Activated CD4-positive, alpha-beta T cell treated with anti-CD3 and anti-CD28 coated beads, Interleukin-2, Interleukin-6, amounts not matched to agents 100 ng/mL and 50 ng/mL, durations not matched to agents 16 hours and 8 hours (primary cell): ENCODE data around the gene MLLT3.

ENCODE experiments used
- DNase-seq: peaks from one replicate; pipeline ENCODE4 v3.0.0-alpha.2; 2020

MLLT3 gene

DNA sequence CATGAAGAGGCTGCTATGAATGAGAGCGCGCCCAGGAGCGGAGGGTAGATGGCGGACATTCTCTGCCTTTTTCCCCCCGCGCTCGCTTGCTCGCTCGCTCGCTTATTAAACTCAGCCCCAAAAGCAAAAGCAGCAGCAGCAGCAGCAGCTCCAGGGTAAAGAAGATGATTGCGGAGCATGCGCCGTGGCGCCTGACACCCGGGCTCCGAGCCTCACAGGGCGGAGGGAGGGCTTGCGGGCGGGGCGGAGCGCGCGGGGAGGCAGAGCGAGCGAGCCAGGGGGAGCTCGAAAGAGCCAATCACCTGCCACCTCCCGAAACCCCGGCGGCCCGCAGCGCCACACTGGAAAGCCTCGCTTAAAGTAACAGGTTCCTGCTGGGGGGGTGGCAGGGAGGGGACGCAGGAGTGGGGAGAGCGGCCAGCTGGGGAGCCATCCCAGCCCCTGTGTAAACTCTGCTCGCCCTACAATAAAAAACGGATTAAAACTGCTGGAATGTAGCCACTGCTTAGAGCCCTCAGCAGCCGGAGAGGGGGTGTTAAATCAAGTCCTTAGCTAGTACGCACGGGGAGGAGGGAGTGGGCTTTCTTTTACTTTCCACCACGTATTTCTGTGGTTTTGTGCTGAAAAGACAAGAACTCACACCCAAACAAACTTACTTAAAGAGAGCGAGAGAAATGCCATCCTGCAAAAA, at the start of gene MLLT3:
MLLT3 (minus strand) TSS at position 170 of the 691 bp plus-strand sequence.
- peak; percentile 98 for DNase-seq

DNA sequence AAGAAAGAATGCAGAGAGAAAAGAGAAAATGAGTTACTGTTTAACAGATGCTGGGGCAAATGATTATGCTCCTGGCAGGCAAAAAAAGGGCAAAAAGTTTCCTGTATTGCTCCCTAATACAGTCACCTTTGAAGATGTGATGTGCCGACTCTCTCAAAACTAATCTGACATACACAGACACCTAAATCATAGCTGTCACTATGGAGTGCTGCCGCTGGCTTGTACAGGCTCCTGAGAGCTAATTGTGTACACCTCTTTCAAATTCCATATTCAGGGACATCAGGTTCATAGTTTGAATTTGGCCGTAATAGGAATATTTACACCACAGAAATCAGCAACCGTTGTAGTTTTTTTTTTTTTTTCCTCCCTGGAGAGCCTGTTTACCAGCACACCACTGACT, 49.3 kb upstream of the MLLT3 start:
- no peak for DNase-seq

DNA sequence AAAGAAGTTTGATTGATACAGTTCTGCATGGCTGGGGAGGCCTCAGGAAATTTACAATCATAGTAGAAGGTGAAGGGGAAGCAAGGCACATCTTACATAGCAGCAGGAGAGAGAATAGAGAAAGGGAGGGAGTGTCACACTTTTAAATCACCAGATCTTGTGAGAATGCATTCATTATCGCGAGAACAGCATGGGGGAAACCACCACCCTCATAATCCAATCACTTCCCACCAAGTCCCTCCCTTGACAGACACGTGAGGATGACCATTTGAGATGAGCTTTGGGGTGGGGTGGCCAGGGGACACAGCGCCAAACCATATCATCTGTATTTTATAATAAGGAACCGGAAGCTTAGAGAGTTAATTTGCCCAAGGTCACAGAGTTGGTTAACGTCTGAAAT, 48.1 kb upstream of the MLLT3 start:
- DNase-seq, result no peak

DNA sequence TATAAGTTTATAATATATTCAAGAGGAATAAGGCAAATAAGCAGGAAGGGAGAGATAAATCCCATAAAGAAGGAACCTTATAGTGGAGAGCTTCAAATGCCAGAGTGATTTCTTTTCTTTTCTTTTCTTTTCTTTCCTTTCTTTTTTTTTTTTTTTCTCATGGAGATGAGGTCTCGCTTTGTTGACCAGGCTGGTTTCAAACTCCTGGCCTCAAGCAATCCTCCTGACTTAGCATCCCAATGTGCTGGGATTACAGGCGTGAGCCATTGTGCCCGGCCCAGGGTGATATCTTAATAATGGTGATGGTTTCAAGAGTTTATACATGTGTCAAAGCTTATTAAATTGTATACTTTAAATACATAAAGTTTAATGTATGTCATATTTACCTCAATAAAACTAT, 42.2 kb upstream of the MLLT3 start:
- DNase-seq, result no peak

DNA sequence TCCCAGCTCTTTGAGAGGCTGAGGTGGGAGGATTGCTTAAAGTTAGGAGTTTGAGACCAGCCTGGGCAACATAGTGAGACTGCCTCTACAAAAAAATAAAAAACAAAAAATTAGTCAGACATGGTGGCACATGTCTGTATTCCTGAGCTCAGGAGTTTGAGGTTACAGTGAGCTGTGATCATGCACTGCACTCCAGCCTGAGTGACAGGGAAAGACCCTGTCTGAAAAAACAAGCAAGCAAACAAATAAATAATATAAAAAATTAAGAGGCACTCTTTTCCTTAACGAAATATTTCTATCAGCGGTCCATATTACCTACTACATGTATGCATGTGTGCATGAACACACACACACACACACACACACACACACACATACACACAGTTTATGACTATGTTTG, 40.8 kb upstream of the MLLT3 start:
- DNase-seq, result no peak

DNA sequence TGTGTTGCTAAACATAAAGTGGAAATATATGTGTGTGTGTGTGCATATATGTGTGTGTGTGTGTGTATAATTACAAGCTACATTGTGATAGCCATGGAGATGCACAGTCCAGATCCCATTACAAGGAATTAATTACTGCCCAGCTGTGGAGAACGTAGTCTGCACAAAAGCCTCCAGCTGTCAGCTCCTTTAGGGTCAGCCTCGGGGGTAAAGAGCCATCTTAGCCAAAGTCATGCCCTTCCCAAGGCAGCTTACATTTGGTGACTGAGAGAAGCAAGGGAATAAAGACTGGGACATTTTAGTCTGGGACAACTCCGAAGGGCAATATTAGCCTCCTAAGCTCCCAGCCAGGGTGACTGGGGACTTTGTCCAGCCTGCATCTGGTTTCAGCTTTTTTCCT, 39.9 kb upstream of the MLLT3 start:
- no peak for DNase-seq

DNA sequence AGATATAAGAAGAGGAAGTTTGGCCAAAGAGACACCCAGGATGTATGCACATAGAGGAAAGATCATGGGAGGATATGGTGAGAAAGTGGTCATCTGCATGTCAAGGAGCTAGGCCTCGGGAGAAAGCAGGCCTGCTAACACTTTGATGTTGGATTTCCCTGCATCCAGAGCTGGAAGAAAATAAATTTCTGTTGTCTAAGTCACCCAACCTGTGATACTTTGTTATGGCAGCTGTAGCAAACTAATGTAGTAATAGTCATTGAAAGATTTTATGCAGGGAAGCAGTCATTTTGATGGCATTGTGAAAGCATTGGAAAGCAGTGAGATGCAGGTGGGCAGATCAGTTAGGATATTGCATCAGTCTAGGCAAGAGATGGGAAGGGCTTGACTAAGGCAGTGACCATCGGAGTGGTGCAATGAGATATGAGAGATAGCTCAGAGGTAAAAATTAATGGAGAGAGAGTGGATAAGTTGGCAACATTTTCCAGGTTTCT, 37.2 kb upstream of the MLLT3 start:
- no peak for DNase-seq

DNA sequence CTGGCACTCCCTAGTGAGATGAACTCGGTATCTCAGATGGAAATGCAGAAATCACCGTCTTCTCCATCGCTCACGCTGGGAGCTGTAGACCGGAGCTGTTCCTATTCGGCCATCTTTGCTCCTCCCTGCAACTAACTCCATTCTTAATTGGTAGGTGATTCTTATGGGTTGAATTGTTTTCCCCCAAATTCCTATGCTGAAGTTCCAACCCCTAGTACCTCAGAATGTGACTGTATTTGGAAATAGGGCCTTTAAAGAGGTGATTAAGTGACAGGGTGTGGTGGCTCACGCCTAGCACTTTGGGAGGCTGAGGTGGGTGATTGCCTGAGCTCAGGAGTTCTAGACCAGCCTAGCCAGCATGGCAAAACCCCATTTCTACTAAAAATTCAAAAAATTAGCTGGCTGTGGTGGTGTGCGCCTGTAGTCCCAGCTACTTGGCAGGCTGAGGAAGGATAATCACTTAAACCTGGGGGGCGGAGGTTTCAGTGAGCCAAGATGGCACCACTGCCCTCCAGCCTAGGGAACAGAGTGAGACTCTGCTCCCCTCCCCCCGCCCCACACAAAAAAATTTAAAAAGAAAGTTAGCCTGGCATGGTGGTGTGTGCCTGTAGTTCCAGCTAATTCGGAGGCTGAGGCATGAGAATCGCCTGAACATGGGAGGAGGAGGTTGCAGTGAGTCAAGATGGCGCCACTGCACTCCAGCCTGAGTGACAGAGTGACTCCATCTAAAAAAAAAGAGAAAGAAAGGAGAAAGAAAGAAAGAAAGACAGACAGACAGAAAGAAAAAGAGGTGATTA, 36.6 kb upstream of the MLLT3 start:
- DNase-seq, result peak; percentile 3

DNA sequence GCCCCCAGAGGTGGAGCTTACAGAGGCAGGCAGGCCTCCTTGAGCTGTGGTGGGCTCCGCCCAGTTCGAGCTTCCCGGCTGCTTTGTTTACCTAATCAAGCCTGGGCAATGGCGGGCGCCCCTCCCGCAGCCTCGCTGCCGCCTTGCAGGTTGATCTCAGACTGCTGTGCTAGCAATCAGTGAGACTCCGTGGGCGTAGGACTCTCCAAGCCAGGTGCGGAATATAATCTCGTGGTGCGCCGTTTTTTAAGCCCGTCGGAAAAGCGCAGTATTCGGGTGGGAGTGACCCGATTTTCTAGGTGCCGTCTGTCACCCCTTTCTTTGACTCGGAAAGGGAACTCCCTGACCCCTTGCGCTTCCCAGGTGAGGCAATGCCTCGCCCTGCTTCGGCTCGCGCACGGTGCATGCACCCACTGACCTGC, 36.0 kb upstream of the MLLT3 start:
- DNase-seq, result peak; percentile 17

DNA sequence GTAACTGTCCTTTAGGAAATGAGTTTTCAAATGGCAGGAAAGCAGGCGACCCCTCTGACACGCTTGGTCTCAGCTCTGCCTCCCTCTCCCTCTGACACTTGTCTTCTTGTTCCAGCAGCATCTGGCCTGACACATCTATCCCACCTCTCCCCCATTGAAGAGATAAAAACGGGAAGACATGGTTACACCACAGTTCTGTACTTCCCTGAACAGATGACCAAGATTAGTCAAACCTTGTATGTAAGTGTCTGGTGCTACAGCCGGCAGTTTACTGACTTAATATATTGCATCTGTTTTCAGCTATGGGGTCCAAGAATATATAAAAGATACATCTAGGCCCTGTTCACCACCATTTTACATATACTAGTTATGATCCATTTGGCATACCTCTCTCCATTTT, 29.6 kb upstream of the MLLT3 start:
- no peak for DNase-seq

DNA sequence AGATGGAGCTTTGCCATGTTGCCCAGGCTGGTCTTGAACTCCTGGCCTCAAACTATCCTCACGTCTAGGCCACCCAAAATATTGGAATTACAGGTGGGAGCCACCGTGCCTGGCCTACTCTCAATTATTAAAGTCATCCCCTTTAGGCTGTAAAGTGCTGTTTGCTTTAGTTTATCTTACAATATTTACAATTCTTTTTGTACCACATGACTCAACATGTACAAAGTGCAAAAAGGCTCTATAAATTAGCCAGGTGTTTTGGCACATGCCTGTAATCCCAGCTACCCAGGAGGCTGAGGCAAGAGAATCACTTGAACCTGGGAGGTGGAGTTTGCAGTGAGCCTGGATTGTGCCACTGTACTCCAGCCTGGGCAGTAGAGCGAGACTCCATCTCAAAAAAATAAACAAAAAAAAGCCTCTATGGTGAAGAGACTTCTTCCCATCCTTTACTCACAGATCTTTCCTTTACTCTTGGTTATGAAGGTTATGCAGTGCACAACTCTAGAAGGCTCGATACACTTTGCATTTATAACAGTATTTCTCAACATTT, 28.5 kb upstream of the MLLT3 start:
- no peak for DNase-seq

DNA sequence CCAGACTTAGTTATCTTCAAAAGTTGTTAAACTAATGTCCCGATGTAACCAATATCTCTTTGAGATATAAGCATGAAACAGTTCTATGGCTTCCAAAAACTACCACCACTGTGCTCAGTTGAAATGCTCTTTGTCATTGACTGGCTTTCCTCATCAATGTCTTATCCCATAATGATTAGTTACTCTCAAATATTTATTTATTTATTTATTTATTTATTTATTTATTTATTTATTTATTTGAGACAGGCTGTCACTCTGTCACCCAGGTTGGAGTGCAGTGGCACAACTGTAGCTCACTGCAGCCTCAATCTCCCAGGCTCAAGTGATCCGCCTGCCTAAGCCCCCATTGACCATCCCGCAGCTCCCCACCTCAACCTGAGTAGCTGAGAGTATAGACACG, 28.0 kb upstream of the MLLT3 start:
- DNase-seq, result no peak

DNA sequence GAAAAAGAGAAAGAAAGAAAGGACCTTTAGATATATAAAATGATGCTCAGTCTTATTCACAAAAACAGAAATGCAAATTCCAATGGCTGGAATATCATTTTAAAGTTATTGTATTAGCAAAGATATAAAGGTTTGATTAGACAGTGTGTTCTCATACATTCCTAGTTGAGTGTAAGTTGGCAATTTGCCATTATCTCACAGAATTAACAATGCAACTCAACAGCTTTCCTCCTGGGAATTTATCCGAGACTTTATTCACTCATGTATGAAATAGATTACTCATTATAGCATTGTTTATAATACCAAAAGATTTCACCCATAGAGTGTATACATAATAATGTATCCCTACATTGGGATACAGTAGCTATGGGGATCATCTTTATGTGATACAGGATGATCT, 27.1 kb upstream of the MLLT3 start:
- DNase-seq, result no peak

DNA sequence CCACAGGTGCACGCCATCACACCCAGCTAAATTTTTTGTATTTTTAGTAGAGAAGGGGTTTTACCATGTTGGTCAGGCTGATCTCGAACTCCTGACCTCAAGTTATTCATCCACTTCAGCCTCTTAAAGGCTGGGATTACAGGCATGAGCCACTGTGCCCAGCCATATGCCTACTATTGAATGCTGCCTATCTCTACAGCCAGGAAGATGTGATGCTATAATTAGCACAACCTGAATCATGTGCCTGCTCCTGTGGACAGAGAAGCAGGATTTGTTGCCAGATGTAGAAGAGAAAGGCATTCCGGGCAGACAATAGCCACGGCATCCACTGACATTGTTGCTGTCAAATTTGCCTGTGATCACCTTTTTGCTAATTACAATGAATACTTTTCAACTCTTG, 24.4 kb upstream of the MLLT3 start:
- DNase-seq, result no peak

DNA sequence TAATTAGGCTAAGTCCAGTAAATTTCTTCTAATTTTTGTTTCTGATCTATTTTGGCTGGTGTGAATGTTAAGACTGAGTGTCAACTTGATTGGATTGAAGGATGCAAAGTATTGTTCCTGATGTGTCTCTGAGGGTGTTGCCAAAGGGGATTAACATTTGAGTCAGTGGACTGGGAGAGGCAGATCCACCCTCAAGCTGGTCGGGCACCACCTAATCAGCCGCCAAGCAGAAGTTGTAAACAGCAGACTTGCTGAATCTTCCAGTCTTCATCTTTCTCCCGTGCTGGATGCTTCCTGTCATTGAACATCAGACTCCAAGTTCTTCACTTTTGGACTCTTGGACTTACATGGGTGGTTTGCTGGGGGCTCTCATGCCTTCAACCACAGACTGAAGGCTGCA, 21.4 kb upstream of the MLLT3 start:
- DNase-seq, result no peak

DNA sequence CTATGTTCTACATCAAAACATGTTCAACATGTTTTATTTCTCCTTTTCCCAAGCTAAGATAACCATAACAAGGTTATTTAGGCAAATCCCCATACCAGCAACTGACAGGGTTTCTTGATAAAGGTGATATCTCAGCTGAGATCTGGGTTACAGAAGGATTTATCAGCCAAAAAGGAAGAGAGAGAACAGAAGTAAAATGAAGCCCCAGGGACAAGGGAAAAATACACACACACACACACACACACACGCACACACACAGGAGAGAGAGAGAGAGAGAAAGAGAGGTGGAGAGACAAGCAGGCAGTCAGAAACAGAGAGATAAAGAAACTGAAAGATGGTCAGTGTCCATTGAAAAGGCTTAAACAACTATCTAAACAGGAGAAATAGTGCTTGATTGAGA, 19.7 kb upstream of the MLLT3 start:
- no peak for DNase-seq

DNA sequence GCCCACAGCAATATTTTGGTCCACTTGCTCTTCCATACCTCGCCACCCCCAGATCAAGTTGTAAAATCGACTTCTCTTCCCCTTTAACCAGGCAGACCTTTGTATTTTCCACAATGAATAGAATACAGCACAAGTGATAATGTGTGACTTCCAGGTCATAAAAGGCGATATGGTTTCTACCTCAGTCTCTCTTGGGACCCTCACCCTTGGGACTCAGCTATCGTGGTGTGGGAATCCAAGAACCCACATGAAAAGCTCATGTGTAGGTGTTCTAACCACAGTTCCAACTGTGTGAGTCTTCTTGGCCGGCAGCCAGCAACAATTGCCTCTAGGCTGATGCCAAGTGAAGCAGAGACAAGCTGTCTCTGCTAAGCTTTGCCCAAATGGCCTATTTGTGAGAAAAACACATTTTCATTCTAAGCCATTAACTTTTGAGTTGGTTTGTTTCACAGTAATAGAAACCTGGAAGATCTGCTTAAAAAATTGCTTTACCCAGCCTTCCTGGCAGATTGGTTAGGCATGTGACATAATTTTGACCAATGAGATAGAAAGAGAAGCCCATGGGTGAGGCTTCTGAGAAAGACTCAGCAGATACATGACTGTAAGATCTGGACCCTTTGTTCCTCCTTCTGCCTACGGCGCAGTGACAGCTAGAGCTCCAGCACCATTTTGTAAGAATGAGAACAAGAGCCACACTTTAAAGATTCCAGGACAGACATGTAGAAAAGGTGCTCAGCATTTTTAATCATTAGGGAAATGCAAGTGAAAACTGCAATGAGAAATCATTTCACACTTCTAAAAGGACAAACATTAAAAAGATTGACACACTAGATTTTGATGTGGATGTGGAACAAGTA, 18.3 kb upstream of the MLLT3 start:
- DNase-seq, result peak; percentile 49

DNA sequence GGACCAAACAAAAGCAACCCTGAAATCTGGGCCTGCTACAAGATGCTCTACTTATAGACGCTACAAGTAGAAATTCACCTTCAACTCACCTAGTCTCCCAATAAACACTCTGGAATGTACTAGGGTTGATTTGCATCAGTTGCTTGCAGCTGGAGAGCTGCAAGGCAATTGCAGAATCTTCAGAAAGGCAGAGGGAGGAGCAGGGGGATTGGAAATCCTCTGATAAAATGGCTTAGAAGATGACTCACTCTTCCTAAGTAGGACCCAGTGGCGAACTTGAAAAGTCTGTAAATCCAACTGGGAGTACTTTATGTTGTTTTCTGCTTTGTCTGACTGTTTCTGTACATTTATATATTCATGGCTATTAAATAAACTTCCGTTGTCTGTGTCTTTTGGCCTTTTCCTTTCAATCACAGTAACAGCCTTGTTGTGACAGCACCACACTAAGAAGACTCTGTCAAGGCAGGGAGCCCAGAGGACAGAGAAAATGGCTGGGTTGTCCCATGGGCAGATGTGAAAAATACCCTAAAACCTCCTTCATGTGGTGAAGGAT, 14.7 kb upstream of the MLLT3 start:
- DNase-seq, result no peak

DNA sequence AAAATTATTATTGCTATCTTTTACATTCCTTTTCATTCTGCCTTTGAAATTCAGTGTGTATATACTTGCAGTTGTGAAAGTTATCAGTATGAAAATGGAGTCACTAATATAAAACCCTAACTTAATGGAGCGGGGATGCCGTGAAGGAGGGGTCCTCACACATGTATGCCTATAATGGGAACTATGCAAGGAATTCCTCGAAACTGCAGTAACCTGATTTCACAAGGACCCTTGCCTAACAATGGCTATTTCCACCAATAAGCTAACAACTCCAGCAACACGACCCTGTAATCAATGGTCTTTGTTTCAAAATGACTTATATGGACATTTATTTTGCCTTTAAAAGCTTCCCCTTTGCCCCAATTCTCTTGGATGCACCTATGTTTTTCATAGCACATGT, 12.6 kb upstream of the MLLT3 start:
- DNase-seq, result no peak

DNA sequence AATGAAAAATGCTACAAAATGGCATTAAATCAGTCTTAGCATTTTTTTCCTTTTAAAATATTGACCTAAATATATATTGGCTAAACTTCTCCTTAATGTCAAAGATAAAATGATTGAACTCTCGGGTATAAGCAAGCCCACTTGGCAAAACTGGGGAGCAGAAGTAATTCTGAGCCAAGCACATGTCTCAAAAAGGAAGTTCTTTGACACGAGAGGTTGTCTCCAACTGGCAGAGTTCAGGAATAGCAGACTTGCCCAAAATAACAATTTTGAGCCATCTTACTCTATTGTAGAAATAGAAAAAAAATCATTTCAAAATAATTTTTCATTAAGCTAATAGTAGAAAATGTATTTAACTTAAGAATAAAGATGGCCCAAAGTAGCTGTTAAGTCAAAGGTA, 10.4 kb upstream of the MLLT3 start:
- no peak for DNase-seq

DNA sequence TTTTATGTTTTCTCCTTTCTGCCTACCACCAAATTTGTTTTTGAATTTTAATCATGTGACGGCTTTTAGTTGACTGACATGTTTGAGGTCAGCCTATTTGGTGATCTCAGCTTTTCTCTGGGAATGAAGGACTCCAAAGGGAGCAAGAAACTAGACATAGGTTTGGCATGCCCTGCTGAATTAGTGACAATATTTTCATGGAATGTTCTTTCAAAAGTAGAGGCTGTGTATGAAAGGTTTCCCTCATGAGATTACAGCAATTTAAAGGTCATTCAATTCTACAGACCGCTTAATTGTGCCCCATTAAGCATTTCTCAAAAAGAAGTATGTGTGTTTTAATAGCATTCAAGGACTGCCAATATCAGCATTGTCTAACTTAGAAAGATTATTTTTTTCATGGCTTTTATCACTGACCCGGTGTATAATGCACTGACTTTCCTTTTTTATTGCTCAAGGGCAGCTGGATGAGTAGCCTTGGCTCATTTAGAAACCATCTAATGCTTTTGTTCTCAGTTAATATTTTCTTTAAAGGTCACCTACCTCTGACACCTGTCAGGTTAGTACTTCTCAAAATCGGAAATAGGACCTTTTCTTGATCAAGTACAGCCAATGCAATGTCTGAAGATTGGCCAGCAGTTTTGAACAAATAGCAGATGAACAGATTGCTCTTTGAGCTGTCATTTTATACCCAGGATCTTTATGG, 8.1 kb upstream of the MLLT3 start:
- DNase-seq, result no peak

DNA sequence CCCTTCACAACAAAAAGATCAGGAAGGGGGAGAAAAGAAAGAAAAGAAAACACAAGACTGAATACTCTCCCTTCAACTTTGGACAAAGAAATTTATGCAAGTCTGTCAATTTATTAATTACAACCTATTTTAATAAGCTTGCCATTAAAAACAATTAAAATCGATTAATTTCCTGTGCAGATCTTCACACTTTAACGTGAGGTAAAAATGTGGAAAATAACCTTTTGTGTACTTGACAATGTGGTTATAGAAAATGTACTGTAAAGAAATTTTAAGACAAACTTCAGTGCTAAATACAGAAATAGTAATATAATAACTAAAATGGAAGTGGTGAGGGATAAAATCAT, 2.7 kb upstream of the MLLT3 start:
- DNase-seq, result no peak
